HG02981 (cell line): Measurements from ENCODE around the gene PHF11.
"Not testable (repeated sequence)": the region's sequence is repeated elsewhere in the genome, so short reads cannot be mapped to it uniquely, and the experiment has no call there.

Source experiments
- ATAC-seq: cut with Tn5 transposase; IDR thresholded peaks from one replicate; pipeline ENCODE4 v1.9.1; 2021; ENCODE audit warnings: mild to moderate bottlenecking, moderate library complexity; ENCODE audit not compliant: unreplicated experiment

Gene PHF11

GRCh38 chr13:49495783-49496762, at the start of gene PHF11:
Gene PHF11 (plus strand): TSS chr13:49495953. CDS start chr13:49496002, 49 bp downstream.
- peak; percentile 87 for ATAC-seq

- no peak for ATAC-seq
These were observed 49.3 kb upstream of the PHF11 start for GRCh38 chr13:49446473-49446872.

DNA sequence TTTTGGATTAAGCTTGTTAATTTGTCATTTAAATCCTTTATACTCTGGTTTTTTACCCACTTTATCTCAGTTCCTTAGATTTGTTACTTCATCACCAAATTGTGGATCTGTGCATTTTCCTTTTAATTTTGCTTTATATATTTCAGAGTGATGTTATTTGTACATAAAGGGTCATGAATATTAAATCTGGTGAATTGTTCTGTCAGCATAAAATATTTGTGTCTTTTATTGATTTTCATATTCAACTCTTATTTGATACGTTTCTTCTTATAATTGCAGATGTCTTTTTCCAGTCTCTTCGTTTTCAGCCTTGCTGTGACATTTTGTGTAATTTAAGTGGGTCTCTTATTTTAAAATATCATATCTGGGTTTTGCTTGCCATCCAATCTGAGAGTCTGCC, 47.0 kb upstream of the PHF11 start:
- no peak for ATAC-seq

DNA sequence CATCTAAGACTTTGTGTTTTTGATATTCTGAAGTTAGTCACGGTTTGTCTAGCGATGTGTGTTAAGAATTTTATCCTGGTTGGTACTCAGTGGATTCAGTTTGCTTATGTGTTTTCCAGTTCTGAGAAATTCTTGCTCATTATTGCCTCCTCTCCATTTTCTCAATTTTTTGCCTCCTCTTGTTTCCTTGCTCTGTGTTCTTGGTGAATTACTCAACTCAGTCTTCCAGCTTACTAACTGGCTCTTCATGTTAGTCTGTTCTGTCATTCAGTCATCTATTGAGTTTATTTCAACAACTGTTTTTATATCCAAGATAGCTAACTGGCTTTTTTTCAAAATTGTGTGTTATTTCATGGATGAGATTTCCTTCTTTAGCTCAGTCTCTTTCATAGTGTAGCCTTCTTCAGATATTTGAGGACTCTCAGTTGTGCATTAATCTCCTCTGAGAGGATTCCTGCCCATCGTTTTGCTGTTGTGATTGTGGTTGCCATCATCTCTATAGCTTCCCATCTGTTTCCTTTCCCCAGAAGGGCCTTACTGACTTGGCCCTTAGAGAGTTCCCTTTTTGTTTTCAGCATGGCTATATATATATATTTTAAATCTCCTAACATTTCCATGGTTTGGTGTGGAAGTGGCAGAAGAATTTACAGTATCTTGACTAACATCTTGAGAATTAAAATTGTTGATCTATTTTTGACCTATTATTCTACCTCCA, 45.5 kb upstream of the PHF11 start:
- ATAC-seq, result no peak

- no peak for ATAC-seq
These were observed 42.9 kb upstream of the PHF11 start for GRCh38 chr13:49452725-49453457.

DNA sequence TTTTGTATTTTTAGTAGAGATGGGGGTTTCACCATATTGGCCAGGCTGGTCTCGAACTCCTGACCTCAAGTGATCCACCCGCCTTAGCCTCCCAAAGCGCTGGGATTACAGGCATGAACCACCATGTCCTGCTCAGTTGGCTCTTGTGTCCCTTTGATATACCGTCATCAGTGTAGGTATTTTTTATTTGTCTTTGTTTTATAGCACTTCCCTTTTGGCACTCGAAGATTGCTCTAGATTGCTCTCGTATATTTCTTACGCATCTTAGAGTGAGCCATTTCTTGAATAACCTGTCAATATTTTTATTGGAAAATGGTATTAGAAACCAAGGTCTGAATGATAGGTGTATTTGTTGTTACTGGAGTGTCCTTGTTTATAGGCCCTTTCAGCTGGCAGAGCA, 42.3 kb upstream of the PHF11 start:
- ATAC-seq, result no peak

- peak; percentile 89 for ATAC-seq
These were observed 41.3 kb upstream of the PHF11 start for GRCh38 chr13:49454388-49455006.

GRCh38 chr13:49455007-49455398, 40.8 kb upstream of the PHF11 start:
- ATAC-seq, result no peak

- no peak for ATAC-seq
These were observed 39.6 kb upstream of the PHF11 start for GRCh38 chr13:49456156-49456555.

- ATAC-seq, result no peak
These were observed 38.5 kb upstream of the PHF11 start for GRCh38 chr13:49457221-49457620.

DNA sequence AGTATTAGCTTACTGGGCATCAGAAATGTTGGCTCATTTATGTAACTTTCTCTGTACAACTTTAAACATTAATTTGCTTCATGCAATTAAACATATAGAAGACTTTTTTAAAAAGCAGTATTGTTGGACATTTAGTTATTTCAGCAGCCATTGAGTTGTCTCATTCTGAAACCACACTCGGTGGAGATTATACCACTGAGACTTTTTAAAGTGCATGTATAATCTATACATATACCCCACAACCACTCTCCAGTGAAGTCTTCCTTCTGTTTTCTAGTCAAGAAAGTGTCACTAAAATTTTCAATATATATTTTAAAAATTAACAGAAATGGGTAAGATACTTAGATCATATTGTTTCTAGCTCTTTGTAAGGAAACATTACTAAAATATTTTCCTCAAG, 36.2 kb upstream of the PHF11 start:
- peak; percentile 56 for ATAC-seq

DNA sequence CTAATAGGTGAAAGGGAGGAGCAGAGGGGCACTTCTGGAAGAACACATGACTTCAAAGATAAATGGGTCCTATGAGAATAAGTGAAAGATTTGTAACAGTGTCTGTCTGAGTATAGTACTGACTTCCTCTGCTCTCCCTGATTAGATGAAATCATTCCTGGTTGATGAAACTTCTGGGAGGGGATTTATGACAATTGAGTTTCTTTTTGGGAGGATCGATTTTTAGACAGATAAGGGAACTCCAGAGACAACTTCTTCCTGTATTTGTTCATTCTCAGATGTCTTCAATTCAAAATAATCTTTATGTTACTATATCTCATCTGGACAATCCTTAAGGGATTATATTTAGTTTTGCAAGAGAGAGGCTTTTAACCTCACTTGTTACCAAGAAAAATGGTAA, 31.7 kb upstream of the PHF11 start:
- no peak for ATAC-seq

DNA sequence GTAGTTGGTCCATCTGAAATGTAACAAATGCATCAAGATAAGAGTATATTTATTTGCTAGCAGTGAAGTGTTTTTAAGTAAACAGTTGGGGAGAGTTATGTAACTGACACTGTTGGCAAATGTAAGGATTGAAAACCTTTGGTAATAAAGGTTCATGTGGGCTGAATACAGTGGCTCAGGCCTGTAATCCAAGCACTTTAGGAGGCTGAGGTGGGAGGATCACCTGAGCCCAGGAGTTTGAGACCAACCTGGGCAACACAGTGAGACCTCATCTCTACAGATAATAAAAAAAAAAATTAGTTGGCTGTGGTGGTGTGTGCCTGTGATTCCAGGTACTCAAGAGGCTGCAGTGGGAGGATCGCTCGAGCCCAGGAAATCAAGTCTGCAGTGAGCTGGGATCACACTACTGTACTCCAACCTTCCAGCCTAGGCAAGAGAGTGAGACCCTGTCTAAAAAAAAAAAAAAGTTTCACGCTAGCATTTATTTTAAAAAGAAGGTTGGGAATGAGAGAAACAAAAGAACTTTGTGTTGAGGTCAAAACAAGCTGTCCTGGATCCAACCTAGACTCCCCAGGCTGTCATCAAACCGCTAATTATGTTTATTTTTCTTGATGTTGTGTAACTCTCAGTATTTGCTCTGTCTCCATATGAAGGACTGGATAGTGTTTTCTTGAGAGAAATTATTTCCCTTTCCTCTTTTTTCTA, 31.0 kb upstream of the PHF11 start:
- no peak for ATAC-seq

- ATAC-seq, result no peak
These were observed 29.4 kb upstream of the PHF11 start for GRCh38 chr13:49466292-49466838.

- no peak for ATAC-seq
These were observed 23.6 kb upstream of the PHF11 start for GRCh38 chr13:49472186-49472585.

DNA sequence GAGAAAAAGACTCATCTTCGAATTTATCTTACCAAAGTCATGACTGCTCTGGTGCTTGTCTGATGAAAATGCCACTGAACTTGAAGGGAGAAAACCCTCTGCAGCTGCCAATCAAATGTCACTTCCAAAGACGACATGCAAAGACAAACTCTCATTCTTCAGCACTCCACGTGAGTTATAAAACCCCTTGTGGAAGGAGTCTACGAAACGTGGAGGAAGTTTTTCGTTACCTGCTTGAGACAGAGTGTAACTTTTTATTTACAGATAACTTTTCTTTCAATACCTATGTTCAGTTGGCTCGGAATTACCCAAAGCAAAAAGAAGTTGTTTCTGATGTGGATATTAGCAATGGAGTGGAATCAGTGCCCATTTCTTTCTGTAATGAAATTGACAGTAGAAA, 19.2 kb upstream of the PHF11 start:
- no peak for ATAC-seq

DNA sequence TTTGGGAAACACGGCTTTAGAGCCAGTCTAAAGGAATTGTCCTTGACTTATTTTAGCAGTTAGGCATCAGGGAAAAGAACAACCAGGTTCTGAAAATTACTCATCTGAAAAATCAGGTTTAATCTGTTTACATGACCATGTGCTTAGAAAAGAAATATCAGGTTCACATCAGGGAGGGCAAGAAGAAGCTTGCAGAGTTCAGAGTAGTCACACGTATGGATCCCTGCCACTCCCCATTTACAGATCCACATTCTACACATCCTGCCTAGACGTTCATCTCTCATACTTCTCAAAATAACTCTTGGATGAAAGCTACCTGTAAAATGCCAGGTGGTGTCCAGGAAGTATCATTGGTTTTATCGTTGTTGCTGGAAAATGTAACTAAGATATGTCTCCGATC, 14.0 kb upstream of the PHF11 start:
- no peak for ATAC-seq

DNA sequence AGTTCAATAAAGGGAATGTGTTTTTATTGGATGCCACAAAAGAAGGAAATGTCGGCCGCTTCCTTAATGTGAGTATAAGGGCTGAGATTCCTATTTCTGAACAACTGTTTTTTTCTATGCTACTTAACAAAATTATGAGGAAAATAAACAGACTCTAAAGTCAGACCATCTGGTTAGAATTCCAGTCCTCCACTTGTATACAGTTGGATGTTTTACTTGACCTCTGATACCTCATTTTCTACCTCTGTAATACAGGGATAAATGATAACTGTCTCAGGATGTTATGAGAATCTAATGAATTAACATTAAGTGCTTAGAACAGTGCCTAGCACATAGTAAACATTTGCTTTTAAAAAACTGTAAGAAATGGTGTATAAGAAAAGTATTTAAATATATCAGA, 7.2 kb upstream of the PHF11 start:
- no peak for ATAC-seq

GRCh38 chr13:49494645-49495044, 1.1 kb upstream of the PHF11 start:
- no peak for ATAC-seq

- ATAC-seq, result not testable (repeated sequence)
These were observed 1.1 kb downstream of the PHF11 start for GRCh38 chr13:49496837-49497236.
